PFSK-1 (cell line): ENCODE data around the gene PLCL2.

ENCODE experiments used
- FOXP2 ChIP-seq: optimal IDR thresholded peaks from 2 replicates; pipeline ENCODE3; 2011; ENCODE audit warnings: borderline replicate concordance, control low read depth, inconsistent platforms; ENCODE audit not compliant: insufficient read depth; ENCODE audit errors: extremely low read length, extremely low read depth
- POLR2AphosphoS5 ChIP-seq: IDR thresholded peaks from 2 replicates; pipeline ENCODE4 v1.6.1; 2012; ENCODE audit warnings: low read depth, mild to moderate bottlenecking, control low read depth, low read length, moderate library complexity
- SIN3A ChIP-seq: IDR thresholded peaks from 2 replicates; pipeline ENCODE4 v1.6.1; 2012; ENCODE audit warnings: mild to moderate bottlenecking, low read length, moderate library complexity, borderline replicate concordance; ENCODE audit not compliant: insufficient read depth
- TAF1 ChIP-seq: IDR thresholded peaks from 2 replicates; pipeline ENCODE4 v1.6.1; 2012; ENCODE audit warnings: low read length, control low read depth, borderline replicate concordance; ENCODE audit not compliant: insufficient read depth
- TF ChIP-seq, protein P1 (sequence below), 2 experiments: IDR thresholded peaks; 2 replicates each; pipeline versions ENCODE4 v1.6.1 to v1.8.0; 2011 to 2012; ENCODE audit warnings: low read depth in 2 of 2, low read length in 2 of 2, control low read depth in 1 of 2, inconsistent platforms in 1 of 2, mild to moderate bottlenecking in 1 of 2, moderate library complexity in 1 of 2; ENCODE audit not compliant: insufficient read depth in 1 of 2

The PLCL2 gene

DNA sequence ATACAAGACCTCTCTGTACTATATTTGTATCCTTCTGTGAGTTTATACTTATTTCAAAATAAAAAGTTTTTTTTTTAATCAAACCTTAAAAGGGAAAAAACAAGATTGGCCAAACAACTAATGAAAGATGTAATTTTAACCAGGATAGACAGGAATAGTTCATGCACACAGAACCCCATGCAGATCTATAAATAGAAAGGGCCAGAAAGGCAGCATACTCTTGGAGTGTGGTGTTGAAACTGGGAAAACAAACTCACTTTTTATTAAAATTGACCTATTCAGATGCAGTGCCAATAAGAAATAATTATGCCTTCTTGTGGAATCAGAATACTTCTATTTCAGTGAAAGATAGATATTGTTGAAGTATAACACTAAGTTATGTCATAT lies 204.6 kb downstream of the PLCL2 start:
- TF ChIP-seq POLR2AphosphoS5 (no peak), TAF1 (no peak), SIN3A (no peak), FOXP2 (no peak)
- TF ChIP-seq, protein P1, sequence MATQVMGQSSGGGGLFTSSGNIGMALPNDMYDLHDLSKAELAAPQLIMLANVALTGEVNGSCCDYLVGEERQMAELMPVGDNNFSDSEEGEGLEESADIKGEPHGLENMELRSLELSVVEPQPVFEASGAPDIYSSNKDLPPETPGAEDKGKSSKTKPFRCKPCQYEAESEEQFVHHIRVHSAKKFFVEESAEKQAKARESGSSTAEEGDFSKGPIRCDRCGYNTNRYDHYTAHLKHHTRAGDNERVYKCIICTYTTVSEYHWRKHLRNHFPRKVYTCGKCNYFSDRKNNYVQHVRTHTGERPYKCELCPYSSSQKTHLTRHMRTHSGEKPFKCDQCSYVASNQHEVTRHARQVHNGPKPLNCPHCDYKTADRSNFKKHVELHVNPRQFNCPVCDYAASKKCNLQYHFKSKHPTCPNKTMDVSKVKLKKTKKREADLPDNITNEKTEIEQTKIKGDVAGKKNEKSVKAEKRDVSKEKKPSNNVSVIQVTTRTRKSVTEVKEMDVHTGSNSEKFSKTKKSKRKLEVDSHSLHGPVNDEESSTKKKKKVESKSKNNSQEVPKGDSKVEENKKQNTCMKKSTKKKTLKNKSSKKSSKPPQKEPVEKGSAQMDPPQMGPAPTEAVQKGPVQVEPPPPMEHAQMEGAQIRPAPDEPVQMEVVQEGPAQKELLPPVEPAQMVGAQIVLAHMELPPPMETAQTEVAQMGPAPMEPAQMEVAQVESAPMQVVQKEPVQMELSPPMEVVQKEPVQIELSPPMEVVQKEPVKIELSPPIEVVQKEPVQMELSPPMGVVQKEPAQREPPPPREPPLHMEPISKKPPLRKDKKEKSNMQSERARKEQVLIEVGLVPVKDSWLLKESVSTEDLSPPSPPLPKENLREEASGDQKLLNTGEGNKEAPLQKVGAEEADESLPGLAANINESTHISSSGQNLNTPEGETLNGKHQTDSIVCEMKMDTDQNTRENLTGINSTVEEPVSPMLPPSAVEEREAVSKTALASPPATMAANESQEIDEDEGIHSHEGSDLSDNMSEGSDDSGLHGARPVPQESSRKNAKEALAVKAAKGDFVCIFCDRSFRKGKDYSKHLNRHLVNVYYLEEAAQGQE (IDR thresholded peaks at IDR 0.05; ENCODE audit: insufficient read depth in 1 of 2, low read depth in 2 of 2, low read length in 2 of 2): no peak

- TF ChIP-seq, protein P1 (IDR thresholded peaks at IDR 0.05; ENCODE audit: insufficient read depth in 1 of 2, low read depth in 2 of 2, low read length in 2 of 2): no peak
- no peak for TF ChIP-seq FOXP2
- no peak for TF ChIP-seq TAF1
- no peak for TF ChIP-seq SIN3A
- TF ChIP-seq POLR2AphosphoS5: no peak
These were observed 205.7 kb downstream of the PLCL2 start for GRCh38 chr3:17090280-17090983.

- TF ChIP-seq TAF1 (no peak), SIN3A (no peak), POLR2AphosphoS5 (no peak), FOXP2 (no peak)
- TF ChIP-seq, protein P1 (IDR thresholded peaks at IDR 0.05; ENCODE audit: insufficient read depth in 1 of 2, low read depth in 2 of 2, low read length in 2 of 2): no peak
These were observed 207.3 kb downstream of the PLCL2 start for GRCh38 chr3:17091910-17092582.

DNA sequence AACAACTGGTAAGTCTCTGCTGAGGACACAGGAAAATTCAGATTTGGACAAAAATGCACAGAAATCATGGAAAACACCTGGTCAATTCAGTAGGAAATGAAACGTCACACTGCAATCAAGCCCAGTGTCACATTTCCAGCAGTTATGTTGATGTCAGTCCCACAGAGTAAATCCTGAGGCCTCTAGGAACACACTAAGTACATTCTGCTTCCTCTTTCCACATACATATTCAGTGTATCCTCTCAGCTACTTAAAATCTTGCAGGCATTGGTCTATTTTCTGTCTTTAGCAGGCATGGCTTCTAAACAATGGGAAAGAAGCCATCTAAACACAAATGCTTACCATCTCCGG lies 207.8 kb downstream of the PLCL2 start:
- TF ChIP-seq TAF1 (no peak), POLR2AphosphoS5 (no peak), FOXP2 (no peak), SIN3A (no peak)
- TF ChIP-seq, protein P1 (IDR thresholded peaks at IDR 0.05; ENCODE audit: insufficient read depth in 1 of 2, low read depth in 2 of 2, low read length in 2 of 2): no peak

DNA sequence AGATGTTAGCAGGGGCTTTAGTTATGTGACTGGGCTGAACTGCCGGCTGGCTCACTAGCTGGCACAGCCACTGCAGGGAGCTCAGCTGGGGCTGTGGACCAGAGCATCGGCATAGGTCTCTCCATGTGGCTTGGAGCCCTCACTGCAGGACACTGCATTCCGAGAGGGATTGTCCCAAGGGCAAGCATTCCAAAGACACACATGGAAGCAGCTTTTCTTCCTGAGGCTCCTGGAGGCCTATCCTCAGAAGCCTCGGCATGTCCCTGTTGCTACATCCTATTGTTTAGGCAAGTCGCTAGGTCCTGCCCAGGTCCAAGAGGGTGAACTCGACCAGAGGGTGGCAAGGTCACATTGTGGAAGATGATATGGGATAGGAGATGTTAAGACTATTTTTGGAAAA lies 209.8 kb downstream of the PLCL2 start:
- no peak for TF ChIP-seq POLR2AphosphoS5
- TF ChIP-seq, protein P1 (IDR thresholded peaks at IDR 0.05; ENCODE audit: insufficient read depth in 1 of 2, low read depth in 2 of 2, low read length in 2 of 2): no peak
- TF ChIP-seq FOXP2: no peak
- TF ChIP-seq TAF1: no peak
- no peak for TF ChIP-seq SIN3A
